Smooth muscle cell (in vitro differentiated cells): ENCODE results near the gene TTLL12. TPM values are rescaled to one million over a fixed set of nuclear protein-coding genes. Genes with fewer than 3 reads are reported as not detected.

Source experiments
- DNase-seq: peaks from one replicate; lab custom pipeline; 2025; ENCODE audit not compliant: unreplicated experiment; lab: John Stamatoyannopoulos, UW
- H2AFZ ChIP-seq: fragments of 200-600 bp; sonication (generic); 2 replicates; pipeline ENCODE4 v1.6.0; 2016; ENCODE audit warnings: antibody characterized with exemption, low read depth, mild to moderate bottlenecking
- H3F3A ChIP-seq: fragments of 200-600 bp; sonication (generic); 2 replicates; pipeline ENCODE4 v1.6.0; 2017; ENCODE audit warnings: antibody characterized with exemption, low read depth
- H3K27ac ChIP-seq: fragments of 200-600 bp; sonication (generic); 2 replicates; pipeline ENCODE4 v1.5.1; 2016; ENCODE audit warnings: low read depth, mild to moderate bottlenecking
- H3K27me3 ChIP-seq: fragments of 200-600 bp; sonication (generic); 2 replicates; pipeline ENCODE4 v1.6.1; 2016; ENCODE audit warnings: low read depth, mild to moderate bottlenecking
- H3K36me3 ChIP-seq: fragments of 200-600 bp; sonication (generic); 2 replicates; pipeline ENCODE4 v1.5.1; 2016; ENCODE audit warnings: low read depth
- H3K4me1 ChIP-seq: fragments of 200-600 bp; sonication (generic); 2 replicates; pipeline ENCODE4 v1.5.1; 2016; ENCODE audit warnings: low read depth
- H3K4me2 ChIP-seq: fragments of 200-600 bp; sonication (generic); 2 replicates; pipeline ENCODE4 v1.6.0; 2016; ENCODE audit warnings: mild to moderate bottlenecking
- H3K4me3 ChIP-seq: fragments of 200-600 bp; sonication (generic); 2 replicates; pipeline ENCODE4 v1.5.1; 2016; ENCODE audit warnings: mild to moderate bottlenecking
- H3K79me2 ChIP-seq: fragments of 200-600 bp; sonication (generic); 2 replicates; pipeline ENCODE4 v1.6.0; 2016; ENCODE audit warnings: low read depth, mild to moderate bottlenecking
- H3K9ac ChIP-seq: fragments of 200-600 bp; sonication (generic); 2 replicates; pipeline ENCODE4 v1.6.0; 2016; ENCODE audit warnings: low read depth
- H3K9me3 ChIP-seq: fragments of 200-600 bp; sonication (generic); replicated peaks from 2 replicates; pipeline ENCODE4 v1.5.1; 2016; ENCODE audit warnings: low read depth
- H4K20me1 ChIP-seq: fragments of 200-600 bp; sonication (generic); 2 replicates; pipeline ENCODE4 v1.6.0; 2016; ENCODE audit warnings: low read depth
- CTCF ChIP-seq: fragments of 200-600 bp; sonication (generic); IDR thresholded peaks from 2 replicates; pipeline ENCODE4 v1.5.1; 2017; ENCODE audit warnings: borderline replicate concordance, mild to moderate bottlenecking, antibody characterized with exemption; ENCODE audit not compliant: insufficient read depth, poor library complexity, severe bottlenecking
- WGBS: methylation state at CpG from one replicate; pipeline ENCODE4 v1.1.7; 2016; ENCODE audit warnings: low lambda C conversion rate; 5-methylcytosine and 5-hydroxymethylcytosine counted together
- polyA plus RNA-seq: library from polyadenylated mRNA; unstranded; fragments of >200 nt; fragmentation: Nextera tagmentation; extraction: Ambion mirVana; gene quantifications from 2 replicates; pipeline ENCODE4 v1.2.1, GENCODE V29; 2016
- total RNA-seq: library from RNA; depleted of rRNA; stranded (reverse); fragments of >200 nt; gene quantifications from 2 replicates; pipeline ENCODE4 v1.2.3, GENCODE V29; 2014

The TTLL12 gene
- total and polyA plus RNA-seq, 2 experiments from 2014 or later, result 23.5 to 31.6 TPM

DNA sequence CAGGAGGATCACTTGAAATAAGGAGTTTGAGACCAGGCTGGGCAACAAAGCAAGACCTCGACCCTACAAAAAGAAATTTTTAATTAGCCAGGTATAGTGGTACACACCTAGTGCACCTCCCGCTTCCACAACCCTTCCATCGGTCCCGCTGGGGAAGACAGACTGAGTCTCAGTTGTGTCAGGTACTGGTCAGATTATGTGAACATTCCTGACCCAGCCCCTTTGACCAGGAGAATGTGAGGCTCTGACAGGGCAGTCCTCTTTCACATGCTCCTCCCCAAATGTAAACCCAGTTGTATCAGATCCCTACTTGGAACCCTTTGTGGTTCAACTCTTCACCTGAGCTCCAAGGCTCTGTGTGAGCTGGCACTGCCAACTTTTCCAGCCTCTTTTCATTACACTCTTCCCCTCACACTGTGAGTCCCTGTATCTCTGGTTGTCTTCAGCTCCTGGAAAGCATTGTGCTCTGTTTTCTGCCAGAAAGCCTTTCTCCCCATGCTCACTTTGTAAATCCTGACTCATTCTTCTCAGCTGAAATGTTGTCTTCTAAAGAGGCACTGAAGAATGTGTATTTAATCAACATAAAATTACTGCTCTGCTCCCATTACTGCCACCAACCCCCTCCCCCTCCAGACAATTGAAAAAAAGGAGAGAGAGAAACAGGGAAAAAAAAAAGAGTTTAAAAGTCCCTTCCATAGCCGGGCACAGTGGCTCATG, 2.1 kb upstream of the TTLL12 start:
- no peak for TF ChIP-seq CTCF
- H3K36me3 ChIP-seq, result no peaks in the 10 kb centered on the region
- no peaks in the 10 kb centered on the region for H3K9me3 ChIP-seq
- no peak overlapping the region for H3K4me2 ChIP-seq
- no peak overlapping the region for H3K9ac ChIP-seq
- peaks cover 4% of the 10 kb centered on the region for H3F3A ChIP-seq
- no peak for DNase-seq
- WGBS, result 95% methylated on average over 5 of the region's 5 CpGs
- peaks cover 9% of the 10 kb centered on the region for H4K20me1 ChIP-seq
- no peak overlapping the region for H3K4me3 ChIP-seq
- no peaks in the 10 kb centered on the region for H3K79me2 ChIP-seq
- H3K27ac ChIP-seq, result peak overlapping the region; percentile 29
- no peaks in the 10 kb centered on the region for H3K27me3 ChIP-seq
- peaks cover 19% of the 10 kb centered on the region for H3K4me1 ChIP-seq
- H2AFZ ChIP-seq, result no peak overlapping the region

DNA sequence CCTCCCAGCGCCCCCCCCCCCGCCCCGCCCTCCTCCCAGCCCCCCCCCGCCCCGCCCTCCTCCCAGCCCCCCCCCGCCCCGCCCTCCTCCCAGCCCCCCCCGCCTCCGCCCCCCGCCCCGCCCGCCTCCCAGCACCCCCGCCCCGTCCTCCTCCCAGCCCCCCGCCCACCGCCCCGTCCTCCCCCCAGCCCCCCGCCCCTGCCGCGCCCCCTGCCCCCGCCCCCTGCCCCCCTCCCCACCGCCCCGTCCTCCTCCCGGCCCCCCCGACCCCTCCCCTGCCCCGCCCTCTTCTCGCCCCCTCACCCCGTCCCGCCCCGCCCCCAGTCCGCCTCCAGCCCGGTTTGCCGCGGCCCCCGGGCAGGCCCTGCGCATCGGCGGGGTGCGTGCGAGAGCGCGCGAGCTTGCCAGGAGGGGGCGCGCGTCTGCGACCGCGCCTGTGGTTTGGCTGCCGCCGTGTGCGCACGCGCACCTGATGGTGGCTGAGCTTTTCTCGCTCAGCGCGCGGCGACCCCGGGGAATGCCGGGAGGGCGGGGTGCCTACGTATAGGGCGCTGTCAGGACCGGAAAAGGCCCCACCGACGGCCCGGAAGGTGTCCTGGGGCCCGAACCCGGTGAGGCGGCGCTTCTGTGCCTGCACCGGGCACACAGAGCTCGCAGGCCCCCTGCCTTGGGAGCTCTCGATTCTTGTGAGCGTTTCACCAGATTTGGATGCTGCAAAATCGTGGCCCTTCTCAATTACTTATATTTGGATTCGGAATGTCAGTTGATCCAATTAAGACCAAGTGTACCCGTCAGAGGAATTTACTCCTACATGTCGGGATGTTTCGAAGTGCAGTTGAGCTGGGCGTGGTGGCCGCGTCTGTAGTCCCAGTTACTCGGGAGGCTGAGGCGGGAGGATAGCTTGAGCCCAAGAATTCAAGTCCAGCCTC, 501 bp upstream of the TTLL12 start:
- H3K27ac ChIP-seq, result peak overlapping the region; percentile 94
- peak overlapping the region; percentile 95 for H3K4me2 ChIP-seq
- H3K4me3 ChIP-seq, result peak overlapping the region; percentile 60
- no peaks in the 10 kb centered on the region for H3K36me3 ChIP-seq
- peaks cover 19% of the 10 kb centered on the region for H3K4me1 ChIP-seq
- no peaks in the 10 kb centered on the region for H3K9me3 ChIP-seq
- TF ChIP-seq CTCF, result peak; percentile 68
- peak overlapping the region; percentile 78 for H3K9ac ChIP-seq
- 11% methylated on average over 47 of the region's 86 CpGs for WGBS
- peaks cover 17% of the 10 kb centered on the region for H4K20me1 ChIP-seq
- H2AFZ ChIP-seq, result peak overlapping the region; percentile 100
- H3K79me2 ChIP-seq, result no peaks in the 10 kb centered on the region
- peak; percentile 89 for DNase-seq
- H3F3A ChIP-seq, result peaks cover 4% of the 10 kb centered on the region
- no peaks in the 10 kb centered on the region for H3K27me3 ChIP-seq

DNA sequence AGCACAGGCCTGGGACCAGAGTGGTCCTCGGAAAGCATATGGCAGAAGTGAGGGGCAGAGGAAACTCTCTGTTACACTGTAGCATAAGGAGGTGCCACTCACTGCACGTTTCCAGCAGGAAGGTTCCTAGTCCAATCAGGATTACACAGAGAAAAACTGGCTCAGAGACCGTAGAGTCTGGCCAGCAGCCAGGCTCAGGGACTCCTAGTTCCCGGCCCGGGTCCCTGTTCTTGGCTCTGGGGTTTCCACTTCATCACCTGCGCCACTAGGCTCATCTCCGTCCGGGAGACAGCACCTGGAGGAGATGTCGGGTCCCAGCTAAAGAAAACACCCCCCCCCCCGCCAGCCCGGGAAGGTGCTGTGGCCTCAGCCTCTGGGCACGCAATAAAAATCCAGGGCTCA, 1.1 kb downstream of the TTLL12 start:
- H2AFZ ChIP-seq, result no peak overlapping the region
- H3K4me2 ChIP-seq, result peak overlapping the region; percentile 92
- no peaks in the 10 kb centered on the region for H3K36me3 ChIP-seq
- peaks cover 19% of the 10 kb centered on the region for H3K4me1 ChIP-seq
- no peaks in the 10 kb centered on the region for H3K79me2 ChIP-seq
- DNase-seq, result no peak
- H3K27ac ChIP-seq, result no peak overlapping the region
- no peaks in the 10 kb centered on the region for H3K9me3 ChIP-seq
- WGBS, result 25% methylated on average over 12 of the region's 12 CpGs
- TF ChIP-seq CTCF, result no peak
- H3F3A ChIP-seq, result peaks cover 4% of the 10 kb centered on the region
- peaks cover 17% of the 10 kb centered on the region for H4K20me1 ChIP-seq
- H3K4me3 ChIP-seq, result peak overlapping the region; percentile 79
- H3K9ac ChIP-seq, result peak overlapping the region; percentile 4
- no peaks in the 10 kb centered on the region for H3K27me3 ChIP-seq
